Mesenchymal stem cell (in vitro differentiated cells and primary cell): ENCODE data around the gene TAS1R1.

ENCODE experiments used
- DNase-seq: peaks from one replicate; pipeline ENCODE4 v3.0.0-alpha.2; 2013
- H2AFZ ChIP-seq: one replicate; pipeline ENCODE4 v1.6.1; 2013; ENCODE audit warnings: low read depth, mild to moderate bottlenecking, control low read depth, inconsistent platforms, low read length, moderate library complexity
- H2AK5ac ChIP-seq: 2 replicates; pipeline ENCODE4 v1.6.1; 2013; ENCODE audit warnings: low read length, moderate library complexity, mild to moderate bottlenecking, inconsistent platforms; ENCODE audit not compliant: severe bottlenecking
- H2BK120ac ChIP-seq: one replicate; pipeline ENCODE4 v1.6.1; 2013; ENCODE audit warnings: low read depth, mild to moderate bottlenecking, inconsistent platforms, low read length, moderate library complexity
- H2BK12ac ChIP-seq, 2 experiments: one replicate each; pipeline ENCODE4 v1.6.1; 2013; ENCODE audit warnings: inconsistent platforms in 2 of 2, low read length in 2 of 2, mild to moderate bottlenecking in 2 of 2, moderate library complexity in 2 of 2, control low read depth in 1 of 2
- H2BK15ac ChIP-seq: one replicate; pipeline ENCODE4 v1.6.1; 2013; ENCODE audit warnings: mild to moderate bottlenecking, low read depth, inconsistent platforms; ENCODE audit not compliant: poor library complexity, severe bottlenecking
- H2BK5ac ChIP-seq: 2 replicates; pipeline ENCODE4 v1.6.1; 2013; ENCODE audit warnings: low read depth, mild to moderate bottlenecking, low read length, control low read depth, inconsistent platforms; ENCODE audit not compliant: poor library complexity, severe bottlenecking
- H3K14ac ChIP-seq, 2 experiments: one replicate each; pipeline ENCODE4 v1.6.1; 2013; ENCODE audit warnings: inconsistent platforms in 2 of 2, low read length in 2 of 2, control low read depth in 1 of 2, mild to moderate bottlenecking in 1 of 2, moderate library complexity in 1 of 2
- H3K18ac ChIP-seq, 2 experiments: one replicate each; pipeline ENCODE4 v1.6.1; 2013; ENCODE audit warnings: inconsistent platforms in 2 of 2, low read length in 2 of 2, control low read depth in 1 of 2, low read depth in 1 of 2, mild to moderate bottlenecking in 1 of 2
- H3K23ac ChIP-seq, 2 experiments: one replicate each; pipeline ENCODE4 v1.6.1; 2013; ENCODE audit warnings: inconsistent platforms in 2 of 2, low read length in 2 of 2, mild to moderate bottlenecking in 2 of 2, moderate library complexity in 2 of 2, control low read depth in 1 of 2
- H3K27ac ChIP-seq: 2 replicates; pipeline ENCODE4 v1.5.1; 2013; ENCODE audit warnings: mild to moderate bottlenecking, moderate library complexity, low read length, control low read depth, inconsistent platforms; ENCODE audit not compliant: poor library complexity, severe bottlenecking
- H3K27me3 ChIP-seq, 2 experiments: 2 replicates each; pipeline versions ENCODE4 v1.6.1 to v1.7.0; 2013; ENCODE audit warnings: low read length in 2 of 2, mild to moderate bottlenecking in 2 of 2, moderate library complexity in 2 of 2, control low read depth in 1 of 2, inconsistent platforms in 1 of 2; ENCODE audit not compliant: control insufficient read depth in 1 of 2, insufficient read depth in 1 of 2
- H3K36me3 ChIP-seq, 2 experiments: 2 replicates each; pipeline versions ENCODE4 v1.6.1 to v1.7.0; 2013; ENCODE audit warnings: low read length in 2 of 2, control low read depth in 1 of 2, inconsistent platforms in 1 of 2, low read depth in 1 of 2, mild to moderate bottlenecking in 1 of 2; ENCODE audit not compliant: insufficient read depth in 2 of 2, control insufficient read depth in 1 of 2
- H3K4ac ChIP-seq, 2 experiments: one replicate each; pipeline ENCODE4 v1.6.1; 2013; ENCODE audit warnings: inconsistent platforms in 2 of 2, low read length in 2 of 2, mild to moderate bottlenecking in 2 of 2, moderate library complexity in 2 of 2, control low read depth in 1 of 2, low read depth in 1 of 2
- H3K4me1 ChIP-seq: 2 replicates; pipeline ENCODE4 v1.6.1; 2013; ENCODE audit warnings: low read depth, low read length, control low read depth; ENCODE audit not compliant: control insufficient read depth, insufficient read depth
- H3K4me2 ChIP-seq: 2 replicates; pipeline ENCODE4 v1.6.1; 2013; ENCODE audit warnings: low read length, mild to moderate bottlenecking, inconsistent platforms; ENCODE audit not compliant: poor library complexity, severe bottlenecking
- H3K4me3 ChIP-seq, 2 experiments: 2 replicates each; pipeline versions ENCODE4 v1.5.1 to v1.7.0; 2013; ENCODE audit warnings: low read length in 2 of 2, mild to moderate bottlenecking in 2 of 2, control low read depth in 1 of 2, low read depth in 1 of 2; ENCODE audit not compliant: insufficient read depth in 1 of 2
- H3K79me1 ChIP-seq: replicated peaks from 2 replicates; pipeline ENCODE4 v1.6.1; 2013; ENCODE audit warnings: mild to moderate bottlenecking, control low read depth, low read length, inconsistent platforms; ENCODE audit not compliant: poor library complexity, severe bottlenecking
- H3K9ac ChIP-seq: 2 replicates; pipeline ENCODE4 v1.7.0; 2013; ENCODE audit warnings: mild to moderate bottlenecking, low read length, moderate library complexity
- H3K9me3 ChIP-seq: 2 replicates; pipeline ENCODE4 v1.7.0; 2013; ENCODE audit warnings: mild to moderate bottlenecking, low read length; ENCODE audit not compliant: control insufficient read depth
- H4K8ac ChIP-seq: one replicate; pipeline ENCODE4 v1.6.1; 2013; ENCODE audit warnings: inconsistent platforms, mild to moderate bottlenecking, low read length, moderate library complexity
- H4K91ac ChIP-seq: one replicate; pipeline ENCODE4 v1.6.1; 2013; ENCODE audit warnings: mild to moderate bottlenecking, low read length, inconsistent platforms
- WGBS: methylation state at CpG from one replicate; pipeline ENCODE4 v1.1.7; 2013; ENCODE audit warnings: mixed read lengths; 5-methylcytosine and 5-hydroxymethylcytosine counted together

TAS1R1 gene

GRCh38 chr1:6623269-6623965 lies 68.3 kb downstream of the TAS1R1 start:
- no peaks in the 10 kb centered on the region for H3K9me3 ChIP-seq
- no peak overlapping the region for H3K18ac ChIP-seq
- H3K79me1 ChIP-seq: peaks cover 39% of the 10 kb centered on the region
- H2BK12ac ChIP-seq: no peak overlapping the region
- H3K9ac ChIP-seq: peak overlapping the region; percentile 17
- no peak for DNase-seq
- no peaks in the 10 kb centered on the region for H3K27me3 ChIP-seq
- H3K36me3 ChIP-seq: peaks cover 64 to 68% of the 10 kb centered on the region in 2 experiments
- H2BK120ac ChIP-seq: no peak overlapping the region
- H2BK5ac ChIP-seq: no peak overlapping the region
- H2AFZ ChIP-seq: no peak overlapping the region
- no peak overlapping the region for H4K8ac ChIP-seq
- H3K23ac ChIP-seq: no peak overlapping the region
- H2BK15ac ChIP-seq: no peak overlapping the region
- H3K4ac ChIP-seq: no peak overlapping the region
- H2AK5ac ChIP-seq: no peak overlapping the region
- H3K4me2 ChIP-seq: no peak overlapping the region
- WGBS: 89% methylated on average over 14 of the region's 14 CpGs
- no peak overlapping the region for H3K14ac ChIP-seq
- H4K91ac ChIP-seq: no peak overlapping the region
- H3K27ac ChIP-seq: no peak overlapping the region
- peaks cover 16% of the 10 kb centered on the region for H3K4me1 ChIP-seq
- H3K4me3 ChIP-seq: no peak overlapping the region

- peak within 1 kb of the TSS; percentile 30 for H2BK15ac ChIP-seq
- H3K4me1 ChIP-seq: peaks cover 16% of the 10 kb centered on the region
- H3K18ac ChIP-seq: peak within 1 kb of the TSS; percentile 38 to 83
- no peak within 1 kb of the TSS for H2BK12ac ChIP-seq
- peak within 1 kb of the TSS; percentile 91 for H3K9ac ChIP-seq
- peak within 1 kb of the TSS in 1 of 2 experiments; percentile 90 for H3K14ac ChIP-seq
- H3K79me1 ChIP-seq: peaks cover 43% of the 10 kb centered on the region
- no peaks in the 10 kb centered on the region for H3K9me3 ChIP-seq
- H3K27me3 ChIP-seq: no peaks in the 10 kb centered on the region
- H4K91ac ChIP-seq: peak within 1 kb of the TSS; percentile 20
- peak within 1 kb of the TSS; percentile 35 for H3K27ac ChIP-seq
- peak within 1 kb of the TSS; percentile 78 to 88 for H3K4me3 ChIP-seq
- H3K23ac ChIP-seq: peak within 1 kb of the TSS in 1 of 2 experiments; percentile 91
- 1% methylated on average over 54 of the region's 73 CpGs for WGBS
- H3K4me2 ChIP-seq: peak within 1 kb of the TSS; percentile 85
- no peak within 1 kb of the TSS for H2AK5ac ChIP-seq
- peak within 1 kb of the TSS; percentile 35 for H2BK120ac ChIP-seq
- peak within 1 kb of the TSS; percentile 25 to 63 for H3K4ac ChIP-seq
- H3K36me3 ChIP-seq: peaks cover 68 to 72% of the 10 kb centered on the region in 2 experiments
- H2BK5ac ChIP-seq: no peak within 1 kb of the TSS
- peak within 1 kb of the TSS; percentile 79 for H2AFZ ChIP-seq
- peak within 1 kb of the TSS; percentile 64 for H4K8ac ChIP-seq
- DNase-seq: peak; percentile 87
Observed at GRCh38 chr1:6624710-6625583, 69.8 kb downstream of the TAS1R1 start, which contains the start of gene THAP3. TSS of gene THAP3 (plus strand) at chr1:6624868. CDS start at chr1:6625219, 351 bp downstream.

- Histone ChIP-seq H2AFZ (peak overlapping the region; percentile 79), H3K9ac (peak overlapping the region; percentile 91), H3K4me2 (peak overlapping the region; percentile 82), H3K14ac (peak overlapping the region in 1 of 2 experiments; percentile 90), H3K4ac (peak overlapping the region; percentile 25 to 63), H2BK12ac (no peak overlapping the region), H3K27ac (no peak overlapping the region), H3K9me3 (no peaks in the 10 kb centered on the region), H2BK120ac (peak overlapping the region; percentile 35), H3K18ac (peak overlapping the region in 1 of 2 experiments; percentile 83), H4K8ac (peak overlapping the region; percentile 64), H3K4me3 (peak overlapping the region; percentile 78 to 88), H2BK15ac (no peak overlapping the region), H2BK5ac (no peak overlapping the region), H2AK5ac (no peak overlapping the region), H3K79me1 (peaks cover 42% of the 10 kb centered on the region), H3K36me3 (peaks cover 69 to 72% of the 10 kb centered on the region in 2 experiments), H3K4me1 (peaks cover 16% of the 10 kb centered on the region), H3K27me3 (no peaks in the 10 kb centered on the region), H3K23ac (peak overlapping the region in 1 of 2 experiments; percentile 91), H4K91ac (peak overlapping the region; percentile 20)
- DNase-seq: peak; percentile 59
- WGBS: 19% methylated on average over 32 of the region's 32 CpGs
Observed at GRCh38 chr1:6625584-6626149, 70.6 kb downstream of the TAS1R1 start.
